ENCODE measurements around the gene NACC2. TPM values are rescaled to one million over a fixed set of nuclear protein-coding genes. Genes with fewer than 3 reads are reported as not detected.

The NACC2 gene
- total RNA-seq, 1 donor from 2014 or later = 5.4 TPM

GRCh38 chr9:136050701-136051452 lies 44.2 kb downstream of the NACC2 start:
- H3K36me3 Mint-ChIP-seq (ENCODE audit: low read depth) = no peaks in the 10 kb centered on the region
- DNase-seq (ENCODE audit: low spot score) = no peak
- intact Hi-C loops (cut with micrococcal nuclease) = no loop called here
- no peaks in the 10 kb centered on the region for H3K4me1 Mint-ChIP-seq (ENCODE audit: low read depth)
- peaks cover 7% of the 10 kb centered on the region for H3K27me3 Mint-ChIP-seq (ENCODE audit: low read depth)
- no peak overlapping the region for H3K27ac Mint-ChIP-seq
- H3K4me3 Mint-ChIP-seq (ENCODE audit: low read depth) = no peak overlapping the region
- no peaks in the 10 kb centered on the region for H3K9me3 Mint-ChIP-seq

GRCh38 chr9:136050266-136050700 lies 44.8 kb downstream of the NACC2 start:
- Mint-ChIP-seq H3K27ac (no peak overlapping the region), H3K4me3 (ENCODE audit: low read depth) (no peak overlapping the region), H3K27me3 (ENCODE audit: low read depth) (peaks cover 7% of the 10 kb centered on the region), H3K36me3 (ENCODE audit: low read depth) (no peaks in the 10 kb centered on the region), H3K4me1 (ENCODE audit: low read depth) (no peaks in the 10 kb centered on the region), H3K9me3 (no peaks in the 10 kb centered on the region)
- no peak for DNase-seq (ENCODE audit: low spot score)
- intact Hi-C loops (cut with micrococcal nuclease) = no loop called here

- H3K36me3 Mint-ChIP-seq (ENCODE audit: low read depth) = no peaks in the 10 kb centered on the region
These were observed 45.4 kb downstream of the NACC2 start for GRCh38 chr9:136049491-136050265.

GRCh38 chr9:136048560-136049411 lies 46.3 kb downstream of the NACC2 start:
- no peak for DNase-seq (ENCODE audit: low spot score)
- Mint-ChIP-seq H3K9me3 (no peaks in the 10 kb centered on the region), H3K4me1 (ENCODE audit: low read depth) (no peaks in the 10 kb centered on the region), H3K27ac (no peak overlapping the region), H3K27me3 (ENCODE audit: low read depth) (peaks cover 7% of the 10 kb centered on the region), H3K36me3 (ENCODE audit: low read depth) (no peaks in the 10 kb centered on the region), H3K4me3 (ENCODE audit: low read depth) (no peak overlapping the region)
- intact Hi-C loops (cut with micrococcal nuclease) = no loop called here

More at GRCh38 chr9:136049491-136050265, 45.4 kb downstream of the NACC2 start:
- Mint-ChIP-seq H3K27ac (no peak overlapping the region), H3K9me3 (no peaks in the 10 kb centered on the region), H3K4me3 (ENCODE audit: low read depth) (no peak overlapping the region), H3K27me3 (ENCODE audit: low read depth) (peaks cover 7% of the 10 kb centered on the region), H3K4me1 (ENCODE audit: low read depth) (no peaks in the 10 kb centered on the region)
- DNase-seq (ENCODE audit: low spot score) = no peak
- intact Hi-C loops (cut with micrococcal nuclease) = no loop called here

- intact Hi-C loops (cut with micrococcal nuclease) = no loop called here
- H3K36me3 Mint-ChIP-seq (ENCODE audit: low read depth) = no peaks in the 10 kb centered on the region
- no peak overlapping the region for H3K4me3 Mint-ChIP-seq (ENCODE audit: low read depth)
- H3K27ac Mint-ChIP-seq = no peak overlapping the region
- no peaks in the 10 kb centered on the region for H3K4me1 Mint-ChIP-seq (ENCODE audit: low read depth)
- H3K27me3 Mint-ChIP-seq (ENCODE audit: low read depth) = peaks cover 7% of the 10 kb centered on the region
- no peaks in the 10 kb centered on the region for H3K9me3 Mint-ChIP-seq
- no peak for DNase-seq (ENCODE audit: low spot score)
These were observed 47.1 kb downstream of the NACC2 start for GRCh38 chr9:136047775-136048559.

- no peak overlapping the region for H3K27ac Mint-ChIP-seq
- no peak overlapping the region for H3K4me3 Mint-ChIP-seq (ENCODE audit: low read depth)
- peaks cover 4% of the 10 kb centered on the region for H3K27me3 Mint-ChIP-seq (ENCODE audit: low read depth)
- H3K4me1 Mint-ChIP-seq (ENCODE audit: low read depth) = no peaks in the 10 kb centered on the region
- DNase-seq (ENCODE audit: low spot score) = no peak
- no peaks in the 10 kb centered on the region for H3K9me3 Mint-ChIP-seq
- intact Hi-C loops (cut with micrococcal nuclease) = no loop called here
- no peaks in the 10 kb centered on the region for H3K36me3 Mint-ChIP-seq (ENCODE audit: low read depth)
These were observed 47.9 kb downstream of the NACC2 start for GRCh38 chr9:136047076-136047774.

GRCh38 chr9:136046554-136046920 lies 48.6 kb downstream of the NACC2 start:
- Mint-ChIP-seq H3K27me3 (ENCODE audit: low read depth) (no peaks in the 10 kb centered on the region), H3K9me3 (no peaks in the 10 kb centered on the region), H3K4me3 (ENCODE audit: low read depth) (no peak overlapping the region), H3K36me3 (ENCODE audit: low read depth) (no peaks in the 10 kb centered on the region), H3K4me1 (ENCODE audit: low read depth) (no peaks in the 10 kb centered on the region), H3K27ac (no peak overlapping the region)
- no peak for DNase-seq (ENCODE audit: low spot score)
- intact Hi-C loops (cut with micrococcal nuclease) = no loop called here

GRCh38 chr9:136045595-136046553 lies 49.2 kb downstream of the NACC2 start:
- H3K4me3 Mint-ChIP-seq (ENCODE audit: low read depth) = no peak overlapping the region
- DNase-seq (ENCODE audit: low spot score) = no peak
- no peaks in the 10 kb centered on the region for H3K4me1 Mint-ChIP-seq (ENCODE audit: low read depth)
- intact Hi-C loops (cut with micrococcal nuclease) = no loop called here
- no peak overlapping the region for H3K27ac Mint-ChIP-seq
- H3K36me3 Mint-ChIP-seq (ENCODE audit: low read depth) = no peaks in the 10 kb centered on the region
- no peaks in the 10 kb centered on the region for H3K9me3 Mint-ChIP-seq
- H3K27me3 Mint-ChIP-seq (ENCODE audit: low read depth) = no peaks in the 10 kb centered on the region

- intact Hi-C loops (cut with micrococcal nuclease) = no loop called here
- DNase-seq (ENCODE audit: low spot score) = no peak
- Mint-ChIP-seq H3K36me3 (ENCODE audit: low read depth) (no peaks in the 10 kb centered on the region), H3K27ac (no peak overlapping the region), H3K4me3 (ENCODE audit: low read depth) (no peak overlapping the region), H3K9me3 (no peaks in the 10 kb centered on the region), H3K27me3 (ENCODE audit: low read depth) (no peaks in the 10 kb centered on the region), H3K4me1 (ENCODE audit: low read depth) (no peaks in the 10 kb centered on the region)
These were observed 50.0 kb downstream of the NACC2 start for GRCh38 chr9:136044971-136045594.

GRCh38 chr9:136044207-136044970 lies 50.7 kb downstream of the NACC2 start:
- H3K36me3 Mint-ChIP-seq (ENCODE audit: low read depth) = no peaks in the 10 kb centered on the region
- no peaks in the 10 kb centered on the region for H3K4me1 Mint-ChIP-seq (ENCODE audit: low read depth)
- peaks cover 4% of the 10 kb centered on the region for H3K9me3 Mint-ChIP-seq
- DNase-seq (ENCODE audit: low spot score) = no peak
- H3K27ac Mint-ChIP-seq = no peak overlapping the region
- intact Hi-C loops (cut with micrococcal nuclease) = no loop called here
- H3K27me3 Mint-ChIP-seq (ENCODE audit: low read depth) = no peaks in the 10 kb centered on the region
- H3K4me3 Mint-ChIP-seq (ENCODE audit: low read depth) = no peak overlapping the region
